ENCODE data around the gene SLC12A5. TPM values are rescaled to one million over a fixed set of nuclear protein-coding genes. Genes with fewer than 3 reads are reported as not detected.

The SLC12A5 gene
- total and polyA plus RNA-seq, 8 donors, result 0.35 to 21.5 (median 1.6) TPM

DNA sequence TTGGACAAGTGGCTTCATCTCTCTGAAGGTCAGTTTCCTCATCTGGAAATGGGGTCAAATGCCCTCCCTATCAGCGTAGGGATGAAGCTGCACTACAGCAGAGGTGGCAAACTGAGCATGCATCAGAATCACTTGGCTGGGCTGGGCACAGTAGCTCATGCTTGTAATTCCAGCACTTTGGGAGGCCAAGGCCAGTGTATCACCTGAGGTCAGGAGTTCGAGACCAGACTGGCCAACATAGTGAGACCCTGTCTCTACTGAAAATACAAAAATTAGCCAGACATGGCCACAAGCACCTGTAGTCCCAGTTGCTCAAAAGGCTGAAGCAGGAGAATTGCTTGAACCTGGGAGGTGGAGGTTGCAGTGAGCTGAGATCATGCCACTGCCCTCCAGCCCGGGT is 27.0 kb upstream of the SLC12A5 start:
- FAIRE-seq (no peak), DNase-seq (no peak), ATAC-seq (no peak)
- no peak overlapping the region for H3K4me3 ChIP-seq
- H3K27me3 ChIP-seq, result no peaks in the 10 kb centered on the region
- no peak overlapping the region for H3K27ac ChIP-seq
- H3K36me3 ChIP-seq, result no peaks in the 10 kb centered on the region
- intact Hi-C loops (cut with DNase I), result no loop called here
- 79 to 91% methylated on average over 3 of the region's 3 CpGs for WGBS, 2 donors
- TF ChIP-seq, protein P1, sequence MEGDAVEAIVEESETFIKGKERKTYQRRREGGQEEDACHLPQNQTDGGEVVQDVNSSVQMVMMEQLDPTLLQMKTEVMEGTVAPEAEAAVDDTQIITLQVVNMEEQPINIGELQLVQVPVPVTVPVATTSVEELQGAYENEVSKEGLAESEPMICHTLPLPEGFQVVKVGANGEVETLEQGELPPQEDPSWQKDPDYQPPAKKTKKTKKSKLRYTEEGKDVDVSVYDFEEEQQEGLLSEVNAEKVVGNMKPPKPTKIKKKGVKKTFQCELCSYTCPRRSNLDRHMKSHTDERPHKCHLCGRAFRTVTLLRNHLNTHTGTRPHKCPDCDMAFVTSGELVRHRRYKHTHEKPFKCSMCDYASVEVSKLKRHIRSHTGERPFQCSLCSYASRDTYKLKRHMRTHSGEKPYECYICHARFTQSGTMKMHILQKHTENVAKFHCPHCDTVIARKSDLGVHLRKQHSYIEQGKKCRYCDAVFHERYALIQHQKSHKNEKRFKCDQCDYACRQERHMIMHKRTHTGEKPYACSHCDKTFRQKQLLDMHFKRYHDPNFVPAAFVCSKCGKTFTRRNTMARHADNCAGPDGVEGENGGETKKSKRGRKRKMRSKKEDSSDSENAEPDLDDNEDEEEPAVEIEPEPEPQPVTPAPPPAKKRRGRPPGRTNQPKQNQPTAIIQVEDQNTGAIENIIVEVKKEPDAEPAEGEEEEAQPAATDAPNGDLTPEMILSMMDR (IDR thresholded peaks at IDR 0.05), result no peak
- H3K9me3 ChIP-seq, result no peaks in the 10 kb centered on the region
- H3K4me1 ChIP-seq, result no peaks in the 10 kb centered on the region

GRCh38 chr20:46004187-46004586 is 24.8 kb upstream of the SLC12A5 start:
- ATAC-seq (peak in 2 of 4 donors; percentile 74 to 76), FAIRE-seq (no peak), DNase-seq (peak in 1 of 6 donors; percentile 41)
- Histone ChIP-seq H3K27me3 (no peaks in the 10 kb centered on the region), H3K36me3 (no peaks in the 10 kb centered on the region), H3K27ac (no peak overlapping the region), H3K9me3 (no peaks in the 10 kb centered on the region), H3K4me3 (no peak overlapping the region), H3K4me1 (no peaks in the 10 kb centered on the region)
- intact Hi-C loops (cut with DNase I), result no loop called here
- TF ChIP-seq, protein P1 (IDR thresholded peaks at IDR 0.05), result no peak
- WGBS, 2 donors, result 55 to 62% methylated on average over 4 of the region's 4 CpGs

- 25 to 35% methylated on average over 3 of the region's 3 CpGs for WGBS, 2 donors
- TF ChIP-seq, protein P1 (IDR thresholded peaks at IDR 0.05), result no peak
- intact Hi-C loops (cut with DNase I), result no loop called here
- Histone ChIP-seq H3K27ac (no peak overlapping the region), H3K9me3 (no peaks in the 10 kb centered on the region), H3K27me3 (no peaks in the 10 kb centered on the region), H3K36me3 (no peaks in the 10 kb centered on the region), H3K4me1 (no peaks in the 10 kb centered on the region), H3K4me3 (no peak overlapping the region)
- FAIRE-seq (no peak), DNase-seq (peak in 1 of 6 donors; percentile 60), ATAC-seq (peak in 3 of 4 donors; percentile 36 to 76 (median 74))
These were observed 24.0 kb upstream of the SLC12A5 start for GRCh38 chr20:46004889-46005473.

DNA sequence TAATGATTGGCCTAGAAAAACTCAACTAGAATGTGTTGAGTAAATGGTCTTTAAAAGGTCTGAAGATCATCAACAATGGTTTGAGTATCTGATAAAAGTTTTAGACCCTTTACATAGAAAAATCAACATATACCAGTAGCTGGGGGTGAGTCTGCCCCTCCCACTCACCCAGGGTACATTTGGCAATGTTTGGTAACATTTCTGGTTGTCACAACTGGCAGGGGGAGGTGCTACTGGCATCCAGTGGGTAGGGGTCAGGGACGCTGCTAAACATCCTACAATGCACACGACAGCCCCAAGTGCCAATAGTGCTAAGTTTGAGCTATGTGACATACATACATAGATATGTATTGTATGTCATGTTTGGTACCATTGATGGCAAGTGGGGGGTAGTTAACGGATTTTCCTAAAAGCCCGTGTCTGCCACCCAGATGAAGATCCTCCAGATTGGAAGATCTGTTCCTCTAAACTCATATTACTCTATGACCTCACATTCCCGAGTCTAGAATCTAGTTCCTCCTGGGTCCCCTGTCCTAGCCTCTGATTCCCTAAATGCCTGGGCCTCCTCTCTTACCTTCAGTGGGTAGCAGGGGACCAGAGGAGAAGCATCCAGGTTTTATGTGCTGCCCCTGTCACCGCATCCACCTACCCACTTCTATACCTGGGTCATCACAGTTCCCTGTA is 22.9 kb upstream of the SLC12A5 start:
- no peak for FAIRE-seq
- 55 to 64% methylated on average over 6 of the region's 6 CpGs for WGBS, 2 donors

More for the DNA sequence above, 22.9 kb upstream of the SLC12A5 start:
- no peak overlapping the region for H3K27ac ChIP-seq
- H3K4me1 ChIP-seq, result no peaks in the 10 kb centered on the region
- no peak for ATAC-seq
- intact Hi-C loops (cut with DNase I), result no loop called here
- H3K27me3 ChIP-seq, result peaks cover 0 to 9% (median 3%) of the 10 kb centered on the region in 4 donors
- no peak overlapping the region for H3K4me3 ChIP-seq
- no peaks in the 10 kb centered on the region for H3K9me3 ChIP-seq
- no peak for DNase-seq
- TF ChIP-seq, protein P1 (IDR thresholded peaks at IDR 0.05), result no peak
- H3K36me3 ChIP-seq, result no peaks in the 10 kb centered on the region

All from pancreas (tissue), 10 donors.